Measurements from ENCODE around the gene SOX21. TPM values are rescaled to one million over a fixed set of nuclear protein-coding genes. Genes with fewer than 3 reads are reported as not detected.
"Not testable (repeated sequence)": the region's sequence is repeated elsewhere in the genome, so short reads cannot be mapped to it uniquely, and the experiment has no call there.

Gene SOX21
- total RNA-seq, 4 donors from 2014 or later, result not detected

GRCh38 chr13:94726425-94726824 is 14.1 kb upstream of the SOX21 start:
- Histone ChIP-seq H3K27me3 (peaks cover 16% of the 10 kb centered on the region), H3K4me3 (no peak overlapping the region), H3K27ac (no peak overlapping the region), H3K36me3 (no peaks in the 10 kb centered on the region), H3K9me3 (peaks cover 0 to 4% of the 10 kb centered on the region in 2 donors), H3K4me1 (no peaks in the 10 kb centered on the region)
- intact Hi-C loops (cut with DNase I; ENCODE audit: low total_unique reads), result no loop called here
- DNase-seq, result no peak
- in situ Hi-C loops (cut with MboI; ENCODE audit: low pct_ligation_motif_present in 1 of 4, low pct_unique_long_range_greater_than_20kb in 1 of 4, low sequenced_read_pairs in 3 of 4), result no loop called here
- 57 to 83% methylated on average over 1 of the region's 1 CpG for WGBS, 2 donors (ENCODE audit: low coverage in 1 of 2)
- TF ChIP-seq EP300 (IDR thresholded peaks at IDR 0.05; ENCODE audit: low read depth) (no peak), CTCF (IDR thresholded peaks at IDR 0.05) (no peak), POLR2A (IDR thresholded peaks at IDR 0.05) (no peak), POLR2AphosphoS5 (IDR thresholded peaks at IDR 0.05) (no peak)

- Histone ChIP-seq H3K27ac (no peak overlapping the region), H3K4me3 (no peak overlapping the region), H3K9me3 (peaks cover 0 to 4% of the 10 kb centered on the region in 2 donors), H3K27me3 (peaks cover 39% of the 10 kb centered on the region), H3K36me3 (no peaks in the 10 kb centered on the region), H3K4me1 (no peaks in the 10 kb centered on the region)
- WGBS, 2 donors (ENCODE audit: low coverage in 1 of 2), result 39 to 50% methylated on average over 9 of the region's 9 CpGs
- no peak for DNase-seq
- intact Hi-C loops (cut with DNase I; ENCODE audit: low total_unique reads), result no loop called here
- in situ Hi-C loops (cut with MboI; ENCODE audit: low pct_ligation_motif_present in 1 of 4, low pct_unique_long_range_greater_than_20kb in 1 of 4, low sequenced_read_pairs in 3 of 4), result no loop called here
- TF ChIP-seq POLR2A (IDR thresholded peaks at IDR 0.05), result no peak
Measured at GRCh38 chr13:94722609-94723345, 10.4 kb upstream of the SOX21 start.

- intact Hi-C loops (cut with DNase I; ENCODE audit: low total_unique reads); H3K27ac ChIP-seq; DNase-seq; in situ Hi-C loops (cut with MboI; ENCODE audit: low pct_ligation_motif_present in 1 of 4, low pct_unique_long_range_greater_than_20kb in 1 of 4, low sequenced_read_pairs in 3 of 4); H3K4me1 ChIP-seq; H3K36me3 ChIP-seq; H3K4me3 ChIP-seq; H3K9me3 ChIP-seq: not testable (repeated sequence)
- peaks cover 73% of the 10 kb centered on the region for H3K27me3 ChIP-seq
- 89% methylated on average over 1 of the region's 1 CpG; no CpG with 5 or more reads in 1 of the 2 donors for WGBS, 2 donors (ENCODE audit: low coverage in 1 of 2)
Measured at GRCh38 chr13:94718697-94719096, 6.4 kb upstream of the SOX21 start.

- Histone ChIP-seq H3K27ac (no peak overlapping the region), H3K27me3 (peaks cover 77% of the 10 kb centered on the region), H3K4me3 (no peak overlapping the region), H3K36me3 (no peaks in the 10 kb centered on the region), H3K4me1 (peaks cover 0 to 7% (median 5%) of the 10 kb centered on the region in 4 donors), H3K9me3 (no peaks in the 10 kb centered on the region)
- no peak for DNase-seq
- WGBS, 2 donors (ENCODE audit: low coverage in 1 of 2), result 86 to 88% methylated on average over 3 to 4 of the region's 4 CpGs
- intact Hi-C loops (cut with DNase I; ENCODE audit: low total_unique reads), result no loop called here
- in situ Hi-C loops (cut with MboI; ENCODE audit: low pct_ligation_motif_present in 1 of 4, low pct_unique_long_range_greater_than_20kb in 1 of 4, low sequenced_read_pairs in 3 of 4), result no loop called here
- no peak for TF ChIP-seq CTCF (IDR thresholded peaks at IDR 0.05)
- no peak for TF ChIP-seq POLR2AphosphoS5 (IDR thresholded peaks at IDR 0.05)
- TF ChIP-seq POLR2A (IDR thresholded peaks at IDR 0.05), result no peak
- TF ChIP-seq EP300 (IDR thresholded peaks at IDR 0.05; ENCODE audit: low read depth), result no peak
Measured at GRCh38 chr13:94717916-94718315, 5.6 kb upstream of the SOX21 start.

- no peaks in the 10 kb centered on the region for H3K9me3 ChIP-seq
- H3K4me3 ChIP-seq, result no peak overlapping the region
- intact Hi-C loops (cut with DNase I; ENCODE audit: low total_unique reads) (no loop called here), in situ Hi-C loops (cut with MboI; ENCODE audit: low pct_ligation_motif_present in 1 of 4, low pct_unique_long_range_greater_than_20kb in 1 of 4, low sequenced_read_pairs in 3 of 4) (no loop called here)
- no peak overlapping the region for H3K27ac ChIP-seq
- TF ChIP-seq POLR2AphosphoS5 (IDR thresholded peaks at IDR 0.05) (no peak), EP300 (IDR thresholded peaks at IDR 0.05; ENCODE audit: low read depth) (no peak), POLR2A (IDR thresholded peaks at IDR 0.05) (no peak), CTCF (IDR thresholded peaks at IDR 0.05) (no peak)
- DNase-seq, result no peak
- WGBS, 2 donors (ENCODE audit: low coverage in 1 of 2), result 63 to 79% methylated on average over 4 to 5 of the region's 5 CpGs
- H3K27me3 ChIP-seq, result peaks cover 80% of the 10 kb centered on the region
- no peaks in the 10 kb centered on the region for H3K36me3 ChIP-seq
- H3K4me1 ChIP-seq, result peaks cover 0 to 23% (median 21%) of the 10 kb centered on the region in 4 donors
Measured at GRCh38 chr13:94716016-94716415, 3.7 kb upstream of the SOX21 start.
